HepG2 (cell line): ENCODE results near the gene PAQR7. TPM values are rescaled to one million over a fixed set of nuclear protein-coding genes. Genes with fewer than 3 reads are reported as not detected.

Experiments used
- DR1 ChIP-seq: sonication (generic); formaldehyde crosslinking; IDR thresholded peaks from 2 replicates; pipeline ENCODE4 v1.8.0; 2021; ENCODE audit warnings: mild to moderate bottlenecking, missing genetic modification reagents, inconsistent platforms
- E2F1 ChIP-seq: sonication (generic); formaldehyde crosslinking; IDR thresholded peaks from 2 replicates; pipeline ENCODE4 v1.5.0; 2020; ENCODE audit warnings: missing genetic modification reagents
- EEA1 ChIP-seq: sonication (generic); formaldehyde crosslinking; IDR thresholded peaks from 2 replicates; pipeline ENCODE4 v1.5.1; 2020; ENCODE audit warnings: mild to moderate bottlenecking, missing genetic modification reagents, borderline replicate concordance
- GMEB2 ChIP-seq: IDR thresholded peaks from 2 replicates; pipeline ENCODE4 v1.6.1; 2016; ENCODE audit warnings: missing biosample characterization, missing genetic modification reagents, low read depth
- HHEX ChIP-seq: IDR thresholded peaks from 2 replicates; pipeline ENCODE4 v1.6.1; 2016; ENCODE audit warnings: control low read depth
- MAX ChIP-seq: IDR thresholded peaks from 2 replicates; pipeline ENCODE4 v1.6.1; 2012; ENCODE audit warnings: inconsistent platforms
- MYC ChIP-seq: sonication (generic); formaldehyde crosslinking; IDR thresholded peaks from 2 replicates; pipeline ENCODE4 v1.9.0; 2021; ENCODE audit warnings: missing genetic modification reagents, borderline replicate concordance
- NCOA2 ChIP-seq: sonication (generic); formaldehyde crosslinking; IDR thresholded peaks from 2 replicates; pipeline ENCODE4 v1.8.0; 2022; ENCODE audit warnings: inconsistent platforms
- NFIB ChIP-seq: sonication (generic); formaldehyde crosslinking; IDR thresholded peaks from 2 replicates; pipeline ENCODE4 v1.9.0; 2021; ENCODE audit warnings: missing genetic modification reagents, mild to moderate bottlenecking, borderline replicate concordance
- PAX8 ChIP-seq: sonication (generic); formaldehyde crosslinking; IDR thresholded peaks from 2 replicates; pipeline ENCODE4 v1.8.0; 2022; ENCODE audit warnings: mild to moderate bottlenecking, missing genetic modification reagents, borderline replicate concordance
- RNF2 ChIP-seq: fragments of 450-650 bp; conservative IDR thresholded peaks from 2 replicates; pipeline ENCODE4 v1.6.1; 2016; ENCODE audit warnings: low read depth
- RXRA ChIP-seq: sonication (generic); formaldehyde crosslinking; IDR thresholded peaks from 2 replicates; pipeline ENCODE4 v1.5.1; 2020; ENCODE audit warnings: missing genetic modification reagents
- SMAD1 ChIP-seq: sonication (generic); formaldehyde crosslinking; IDR thresholded peaks from 2 replicates; pipeline ENCODE4 v1.4.0; 2020; ENCODE audit warnings: missing genetic modification reagents, low read depth, mild to moderate bottlenecking, borderline replicate concordance
- SRSF9 ChIP-seq: fragments of 200-400 bp; formaldehyde crosslinking; IDR thresholded peaks from 2 replicates; pipeline ENCODE4 v1.6.1; 2018; ENCODE audit warnings: borderline replicate concordance, mild to moderate bottlenecking, low read depth, low read length; ENCODE audit not compliant: insufficient read depth, poor library complexity, severe bottlenecking
- SSRP1 ChIP-seq: IDR thresholded peaks from 2 replicates; pipeline ENCODE4 v1.6.1; 2016; ENCODE audit warnings: control low read depth
- U2AF1 ChIP-seq: fragments of 200-400 bp; formaldehyde crosslinking; optimal IDR thresholded peaks from 2 replicates; pipeline ENCODE3; 2017; ENCODE audit warnings: mild to moderate bottlenecking, low read depth, low read length
- WIZ ChIP-seq: sonication (generic); formaldehyde crosslinking; IDR thresholded peaks from 2 replicates; pipeline ENCODE4 v1.5.1; 2020; ENCODE audit warnings: mild to moderate bottlenecking, missing genetic modification reagents
- ZFP41 ChIP-seq: sonication (generic); formaldehyde crosslinking; IDR thresholded peaks from 2 replicates; pipeline ENCODE4 v1.4.0; 2020; ENCODE audit warnings: mild to moderate bottlenecking, missing genetic modification reagents, borderline replicate concordance
- ZFY ChIP-seq: sonication (generic); formaldehyde crosslinking; IDR thresholded peaks from 2 replicates; pipeline ENCODE4 v1.4.0; 2020; ENCODE audit warnings: missing genetic modification reagents
- ZGPAT ChIP-seq: IDR thresholded peaks from 2 replicates; pipeline ENCODE4 v1.6.1; 2016; ENCODE audit warnings: mild to moderate bottlenecking
- ZNF136 ChIP-seq: sonication (generic); formaldehyde crosslinking; IDR thresholded peaks from 2 replicates; pipeline ENCODE4 v1.8.1; 2022; ENCODE audit warnings: low read depth, mild to moderate bottlenecking, moderate library complexity, missing genetic modification reagents
- ZNF382 ChIP-seq: sonication (generic); formaldehyde crosslinking; IDR thresholded peaks from 2 replicates; pipeline ENCODE4 v1.5.0; 2020; ENCODE audit warnings: missing genetic modification reagents, mild to moderate bottlenecking, borderline replicate concordance
- ZNF430 ChIP-seq: sonication (generic); formaldehyde crosslinking; IDR thresholded peaks from 2 replicates; pipeline ENCODE4 v1.9.0; 2021; ENCODE audit warnings: mild to moderate bottlenecking, missing genetic modification reagents
- ZNF460 ChIP-seq: sonication (generic); formaldehyde crosslinking; IDR thresholded peaks from 2 replicates; pipeline ENCODE4 v1.5.1; 2020; ENCODE audit warnings: missing genetic modification reagents, mild to moderate bottlenecking, borderline replicate concordance
- polyA plus RNA-seq, 8 experiments: library from polyadenylated mRNA; depleted of rRNA in 3 of 8; stranded (reverse) in 7 of 8; unstranded in 1 of 8; fragments of >200 nt; fragmentation: Illumina TruSeq in 4 of 8; extraction: Trizol in 4 of 8; gene quantifications; 2 replicates each; pipeline versions ENCODE4 v1.2.1 to v1.2.3, GENCODE V29; 2011 to 2016; ENCODE audit warnings: low read depth in 4 of 8, missing spikeins in 1 of 8, mixed read lengths in 1 of 8; ENCODE audit not compliant: insufficient read depth in 1 of 8
- total RNA-seq, 5 experiments: library from RNA; depleted of rRNA; stranded (reverse); fragments of >200 nt; fragmentation: Illumina TruSeq; extraction: Trizol; gene quantifications; 2 replicates each; pipeline ENCODE4 v1.2.3, GENCODE V29; 2016; ENCODE audit warnings: low read depth in 1 of 5

Gene PAQR7
- total and polyA plus RNA-seq, 2 of the 13 experiments (the other 11 are each of a cell fraction or from before 2014, with no cell fraction given), result 13.2 to 16.6 TPM

GRCh38 chr1:25922056-25922970 is 46.8 kb upstream of the PAQR7 start (continued):
- TF ChIP-seq U2AF1, result no peak
- no peak for TF ChIP-seq SMAD1 (CRISPR knock-in tag)
- no peak for TF ChIP-seq ZFY (CRISPR knock-in tag)
- TF ChIP-seq HHEX (CRISPR knock-in tag), result no peak
- TF ChIP-seq NCOA2 (CRISPR knock-in tag), result no peak
- TF ChIP-seq ZFP41 (CRISPR knock-in tag), result no peak
- TF ChIP-seq MAX, result 0 out of 2 replicates have a peak, but pooled peaks have one; percentile 15
- no peak for TF ChIP-seq GMEB2 (CRISPR knock-in tag)
- TF ChIP-seq SRSF9, result no peak
- no peak for TF ChIP-seq E2F1 (CRISPR knock-in tag)
- no peak for TF ChIP-seq WIZ (CRISPR knock-in tag)
- no peak for TF ChIP-seq EEA1
- TF ChIP-seq DR1, result no peak
- no peak for TF ChIP-seq RXRA
- TF ChIP-seq MYC (CRISPR knock-in tag), result no peak
- TF ChIP-seq PAX8, result no peak
- 0 out of 2 replicates have a peak, but pooled peaks have one; percentile 18 for TF ChIP-seq ZGPAT (CRISPR knock-in tag)
- TF ChIP-seq ZNF136, result no peak
- TF ChIP-seq ZNF382 (CRISPR knock-in tag), result no peak
- TF ChIP-seq SSRP1 (CRISPR knock-in tag), result no peak
- TF ChIP-seq ZNF430, result no peak
- TF ChIP-seq RNF2, result 0 out of 2 replicates have a peak, but pooled peaks have one; percentile 34
- no peak for TF ChIP-seq NFIB
- TF ChIP-seq ZNF460 (CRISPR knock-in tag), result no peak
